Peyer's patch (tissue), 4 donors: ENCODE results near the gene COL8A1.

Source experiments
- CTCF ChIP-seq, 6 experiments: fragments of 450-650 bp in 4 of 6; fragments of 200-600 bp in 2 of 6; sonication (generic) in 1 of 6; IDR thresholded peaks; one replicate each; pipeline ENCODE4 v1.5.1; 2017 to 2019; ENCODE audit warnings: antibody characterized with exemption in 6 of 6, mild to moderate bottlenecking in 3 of 6, moderate library complexity in 1 of 6
- POLR2A ChIP-seq, 2 donors: fragments of 450-650 bp; IDR thresholded peaks; one replicate each; pipeline ENCODE4 v1.5.1; 2017; ENCODE audit warnings: antibody characterized with exemption in 2 of 2, mild to moderate bottlenecking in 2 of 2, moderate library complexity in 2 of 2

- TF ChIP-seq CTCF (IDR thresholded peaks at IDR 0.05) (peak in 3 of 6 experiments; percentile 25 to 38 (median 29)), POLR2A (IDR thresholded peaks at IDR 0.05) (no peak)
Measured at GRCh38 chr3:99789011-99789721, 150.8 kb downstream of the COL8A1 start.
